Activated CD8-positive, alpha-beta memory T cell treated with anti-CD3 and anti-CD28 coated beads, Interleukin-2, amount 10 ng/mL, durations not matched to agents 7 days and 5 days (primary cell): ENCODE results near the gene GMDS. TPM values are rescaled to one million over a fixed set of nuclear protein-coding genes. Genes with fewer than 3 reads are reported as not detected.

Experiments used
- ATAC-seq: fragments of 150-1000 bp; cut with Tn5 transposase; one replicate; pipeline ENCODE4 v1.10.0; 2021; ENCODE audit warnings: moderate library complexity
- CTCF ChIA-PET: fragments of 350-600 bp; sonication (Branson Sonifier 250); formaldehyde crosslinking; loops from one replicate; lab custom pipeline; 2021; ENCODE audit warnings: antibody characterized with exemption; lab: Charles Lee
- DNase-seq: peaks from one replicate; pipeline ENCODE4 v3.0.0-alpha.2; 2020
- H3K27ac Mint-ChIP-seq: one replicate; pipeline ENCODE4 v1.8.0; 2021; ENCODE audit warnings: mild to moderate bottlenecking, mixed read lengths
- H3K27me3 Mint-ChIP-seq: one replicate; pipeline ENCODE4 v1.8.0; 2021; ENCODE audit warnings: mixed read lengths
- H3K36me3 Mint-ChIP-seq: one replicate; pipeline ENCODE4 v1.8.0; 2021; ENCODE audit warnings: mild to moderate bottlenecking, mixed read lengths
- H3K4me1 Mint-ChIP-seq: one replicate; pipeline ENCODE4 v1.8.0; 2021; ENCODE audit warnings: mixed read lengths
- H3K4me3 Mint-ChIP-seq: one replicate; pipeline ENCODE4 v1.8.0; 2021; ENCODE audit warnings: mild to moderate bottlenecking, moderate library complexity, mixed read lengths
- H3K9me3 Mint-ChIP-seq: one replicate; pipeline ENCODE4 v1.8.0; 2022; ENCODE audit warnings: low read depth, mixed read lengths
- total RNA-seq, 2 experiments: library from RNA; stranded (reverse); gene quantifications; one replicate each; pipeline ENCODE4 v1.2.3, GENCODE V29; 2021

The GMDS gene
- total RNA-seq, 2 experiments from 2014 or later, result 28.2 to 36.9 TPM

GRCh38 chr6:1600063-1600763 lies 645.2 kb downstream of the GMDS start:
- H3K9me3 Mint-ChIP-seq, result no peaks in the 10 kb centered on the region
- CTCF ChIA-PET, result interaction anchor here (0.8 to 2.2 kb wide), 6 partner anchors 10 to 1034 kb away, joined by 3 to 7 read pairs (median 5); partner anchors contain the start of gene FOXC1
- H3K4me3 Mint-ChIP-seq, result no peak overlapping the region
- H3K27me3 Mint-ChIP-seq, result peaks cover 76% of the 10 kb centered on the region
- H3K27ac Mint-ChIP-seq, result no peak overlapping the region
- ATAC-seq (no peak), DNase-seq (no peak)
- H3K36me3 Mint-ChIP-seq, result no peaks in the 10 kb centered on the region
- peaks cover 3% of the 10 kb centered on the region for H3K4me1 Mint-ChIP-seq

GRCh38 chr6:1599469-1599868 lies 645.9 kb downstream of the GMDS start:
- Mint-ChIP-seq H3K36me3 (no peaks in the 10 kb centered on the region), H3K4me3 (no peak overlapping the region), H3K27me3 (peaks cover 78% of the 10 kb centered on the region), H3K9me3 (no peaks in the 10 kb centered on the region), H3K4me1 (peaks cover 3% of the 10 kb centered on the region), H3K27ac (no peak overlapping the region)
- CTCF ChIA-PET, result interaction anchor here (0.6 to 1.7 kb wide), 3 partner anchors 9 to 1035 kb away, joined by 3 to 7 read pairs (median 5); no protein-coding TSS in a partner anchor
- ATAC-seq, result no peak
- DNase-seq, result no peak

- Mint-ChIP-seq H3K36me3 (no peaks in the 10 kb centered on the region), H3K27me3 (peaks cover 76% of the 10 kb centered on the region), H3K27ac (no peak overlapping the region), H3K4me1 (peaks cover 3% of the 10 kb centered on the region), H3K9me3 (no peaks in the 10 kb centered on the region), H3K4me3 (no peak overlapping the region)
- DNase-seq, result no peak
- ATAC-seq, result no peak
- CTCF ChIA-PET, result interaction anchor here (0.6 to 1.6 kb wide), 3 partner anchors 9 to 850 kb away, joined by 3 to 5 read pairs (median 3); no protein-coding TSS in a partner anchor
Measured at GRCh38 chr6:1598886-1599285, 646.5 kb downstream of the GMDS start.

- H3K9me3 Mint-ChIP-seq, result no peaks in the 10 kb centered on the region
- H3K4me3 Mint-ChIP-seq, result no peak overlapping the region
- H3K27me3 Mint-ChIP-seq, result peaks cover 71% of the 10 kb centered on the region
- H3K36me3 Mint-ChIP-seq, result no peaks in the 10 kb centered on the region
- ATAC-seq (no peak), DNase-seq (no peak)
- H3K4me1 Mint-ChIP-seq, result peaks cover 3% of the 10 kb centered on the region
- H3K27ac Mint-ChIP-seq, result no peak overlapping the region
- CTCF ChIA-PET, result interaction anchor here (0.7 to 1.6 kb wide), 3 partner anchors 75 to 850 kb away, joined by 3 to 5 read pairs (median 3); no protein-coding TSS in a partner anchor
Measured at GRCh38 chr6:1598433-1598832, 647.0 kb downstream of the GMDS start.

GRCh38 chr6:1597924-1598323 lies 647.5 kb downstream of the GMDS start:
- Mint-ChIP-seq H3K36me3 (no peaks in the 10 kb centered on the region), H3K9me3 (no peaks in the 10 kb centered on the region), H3K4me3 (no peak overlapping the region), H3K4me1 (peaks cover 3% of the 10 kb centered on the region), H3K27me3 (peaks cover 67% of the 10 kb centered on the region), H3K27ac (no peak overlapping the region)
- ATAC-seq (no peak), DNase-seq (no peak)
- CTCF ChIA-PET, result interaction anchor here (1.0 to 3.5 kb wide), 5 partner anchors 74 to 1036 kb away, joined by 3 to 36 read pairs (median 3); no protein-coding TSS in a partner anchor

- H3K36me3 Mint-ChIP-seq, result no peaks in the 10 kb centered on the region
- H3K4me3 Mint-ChIP-seq, result no peak overlapping the region
- ATAC-seq (no peak), DNase-seq (no peak)
- H3K9me3 Mint-ChIP-seq, result no peaks in the 10 kb centered on the region
- CTCF ChIA-PET, result interaction anchor here (0.7 to 3.5 kb wide), 22 partner anchors 10 to 1153 kb away, joined by 3 to 36 read pairs (median 4); partner anchors contain the start of gene MYLK4
- H3K27ac Mint-ChIP-seq, result no peak overlapping the region
- H3K4me1 Mint-ChIP-seq, result peaks cover 3% of the 10 kb centered on the region
- peaks cover 64% of the 10 kb centered on the region for H3K27me3 Mint-ChIP-seq
Measured at GRCh38 chr6:1597121-1597744, 648.2 kb downstream of the GMDS start.

GRCh38 chr6:1596088-1596852 lies 649.1 kb downstream of the GMDS start:
- peak; percentile 75 for ATAC-seq
- Mint-ChIP-seq H3K4me1 (peaks cover 3% of the 10 kb centered on the region), H3K4me3 (no peak overlapping the region), H3K36me3 (no peaks in the 10 kb centered on the region), H3K9me3 (no peaks in the 10 kb centered on the region), H3K27ac (no peak overlapping the region), H3K27me3 (peaks cover 64% of the 10 kb centered on the region)
- CTCF ChIA-PET, result interaction anchor here (0.7 to 3.5 kb wide), 31 partner anchors 11 to 1154 kb away, joined by 3 to 36 read pairs (median 4); partner anchors contain the start of gene MYLK4
- peak; percentile 67 for DNase-seq

GRCh38 chr6:1595271-1596087 lies 649.9 kb downstream of the GMDS start:
- H3K36me3 Mint-ChIP-seq, result no peaks in the 10 kb centered on the region
- ATAC-seq (no peak), DNase-seq (no peak)
- H3K27me3 Mint-ChIP-seq, result peaks cover 58% of the 10 kb centered on the region
- no peaks in the 10 kb centered on the region for H3K9me3 Mint-ChIP-seq
- H3K27ac Mint-ChIP-seq, result no peak overlapping the region
- H3K4me3 Mint-ChIP-seq, result no peak overlapping the region
- peaks cover 3% of the 10 kb centered on the region for H3K4me1 Mint-ChIP-seq
- CTCF ChIA-PET, result interaction anchor here (0.7 to 3.5 kb wide), 23 partner anchors 11 to 1155 kb away, joined by 3 to 36 read pairs (median 5); partner anchors contain the start of gene MYLK4

GRCh38 chr6:1594445-1595200 lies 650.8 kb downstream of the GMDS start:
- DNase-seq (no peak), ATAC-seq (no peak)
- H3K27ac Mint-ChIP-seq, result no peak overlapping the region
- no peaks in the 10 kb centered on the region for H3K36me3 Mint-ChIP-seq
- peaks cover 3% of the 10 kb centered on the region for H3K4me1 Mint-ChIP-seq
- H3K4me3 Mint-ChIP-seq, result no peak overlapping the region
- H3K27me3 Mint-ChIP-seq, result peaks cover 53% of the 10 kb centered on the region
- no peaks in the 10 kb centered on the region for H3K9me3 Mint-ChIP-seq
- CTCF ChIA-PET, result interaction anchor here (1.1 to 3.5 kb wide), 7 partner anchors 10 to 1039 kb away, joined by 3 to 36 read pairs (median 6); no protein-coding TSS in a partner anchor

- Mint-ChIP-seq H3K27me3 (peaks cover 53% of the 10 kb centered on the region), H3K36me3 (no peaks in the 10 kb centered on the region), H3K27ac (no peak overlapping the region), H3K9me3 (no peaks in the 10 kb centered on the region), H3K4me3 (no peak overlapping the region), H3K4me1 (peaks cover 3% of the 10 kb centered on the region)
- CTCF ChIA-PET, result interaction anchor here (0.9 kb wide), 1 partner anchor 1041 kb away, joined by 3 read pairs; no protein-coding TSS in a partner anchor
- ATAC-seq (no peak), DNase-seq (no peak)
Measured at GRCh38 chr6:1593958-1594314, 651.5 kb downstream of the GMDS start.

GRCh38 chr6:1593286-1593957 lies 652.0 kb downstream of the GMDS start:
- CTCF ChIA-PET, result interaction anchor here (0.6 to 1.1 kb wide), 3 partner anchors 68 to 1041 kb away, joined by 3 to 4 read pairs (median 3); no protein-coding TSS in a partner anchor
- no peaks in the 10 kb centered on the region for H3K36me3 Mint-ChIP-seq
- DNase-seq, result no peak
- ATAC-seq, result no peak
- H3K4me1 Mint-ChIP-seq, result peaks cover 3% of the 10 kb centered on the region
- peaks cover 53% of the 10 kb centered on the region for H3K27me3 Mint-ChIP-seq
- H3K27ac Mint-ChIP-seq, result no peak overlapping the region
- no peak overlapping the region for H3K4me3 Mint-ChIP-seq
- no peaks in the 10 kb centered on the region for H3K9me3 Mint-ChIP-seq
